CD4-positive, alpha-beta T cell treated with Interleukin-12 subunit alpha and Interleukin-12 subunit beta, for 1 hour (primary cell): Measurements from ENCODE around the gene UGT2B7.
"Not testable (repeated sequence)": the region's sequence is repeated elsewhere in the genome, so short reads cannot be mapped to it uniquely, and the experiment has no call there.

ENCODE experiments used
- DNase-seq: peaks from one replicate; pipeline ENCODE4 v3.0.0-alpha.2; 2020

The UGT2B7 gene

DNA sequence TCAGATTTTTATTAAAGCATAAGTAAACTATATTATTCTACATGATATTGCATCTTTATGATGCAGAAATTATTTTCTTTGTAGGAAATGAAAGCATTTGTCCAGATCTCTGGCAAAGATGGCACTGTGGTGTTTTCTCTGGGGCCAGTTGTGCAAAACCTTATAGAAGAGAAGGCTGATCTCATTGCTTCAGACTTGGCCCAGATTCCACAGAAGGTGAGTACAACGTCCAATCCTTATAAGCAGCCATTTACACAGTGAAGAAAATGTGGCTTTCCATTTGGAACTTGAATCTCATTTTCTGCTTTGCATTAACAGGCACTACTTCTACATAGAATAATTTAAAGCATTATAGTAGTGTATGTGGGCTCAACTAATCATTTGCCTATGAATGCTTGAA, 6.9 kb upstream of the UGT2B7 start:
- no peak for DNase-seq

DNA sequence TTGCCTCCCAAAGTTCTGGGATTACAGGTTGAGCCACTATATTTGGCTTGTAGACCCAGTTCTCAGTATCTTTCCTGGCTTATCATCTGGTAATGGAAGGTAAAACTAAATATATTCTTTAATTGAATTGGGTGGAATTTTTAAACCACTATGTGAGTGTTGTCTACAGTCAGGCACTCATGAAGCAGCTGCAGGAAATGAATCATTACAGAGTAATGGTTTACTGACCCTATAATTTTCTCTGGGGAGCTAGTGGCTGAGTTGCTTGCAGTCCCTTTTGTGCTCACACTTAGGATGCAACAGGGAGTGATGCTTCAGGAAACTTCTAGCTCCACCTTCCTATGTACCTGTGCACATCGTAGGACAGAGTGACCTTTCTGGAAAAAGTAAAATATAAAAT, 4.1 kb upstream of the UGT2B7 start:
- DNase-seq: no peak

DNA sequence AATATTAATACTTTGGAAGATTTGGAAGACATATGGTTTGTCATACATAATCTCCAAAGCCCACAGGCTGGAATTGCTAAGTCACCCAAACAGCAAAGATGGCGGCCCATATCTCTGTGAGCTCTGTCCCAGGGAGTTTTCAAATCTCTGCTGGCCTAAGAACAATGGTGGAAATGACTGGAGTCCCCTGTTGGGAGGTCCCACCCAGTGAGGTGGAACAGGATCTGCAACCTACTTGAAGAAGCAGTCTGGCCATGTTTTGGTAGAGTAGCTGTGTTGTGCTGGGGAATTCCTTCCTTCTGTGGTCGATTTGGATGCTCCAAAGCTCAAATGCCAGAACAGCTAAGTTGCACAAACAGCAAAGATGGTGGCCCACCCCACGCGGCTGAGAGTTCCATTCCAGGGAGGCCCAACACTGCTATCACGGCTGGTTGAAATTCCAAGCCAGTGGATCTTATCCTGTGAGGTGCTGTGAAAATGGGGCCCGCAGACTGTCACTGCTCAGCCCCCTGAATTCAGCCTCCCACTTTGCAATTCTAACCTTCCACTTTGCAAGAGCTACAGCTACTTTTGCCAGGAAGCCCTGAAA, 3.2 kb upstream of the UGT2B7 start:
- no peak for DNase-seq

DNA sequence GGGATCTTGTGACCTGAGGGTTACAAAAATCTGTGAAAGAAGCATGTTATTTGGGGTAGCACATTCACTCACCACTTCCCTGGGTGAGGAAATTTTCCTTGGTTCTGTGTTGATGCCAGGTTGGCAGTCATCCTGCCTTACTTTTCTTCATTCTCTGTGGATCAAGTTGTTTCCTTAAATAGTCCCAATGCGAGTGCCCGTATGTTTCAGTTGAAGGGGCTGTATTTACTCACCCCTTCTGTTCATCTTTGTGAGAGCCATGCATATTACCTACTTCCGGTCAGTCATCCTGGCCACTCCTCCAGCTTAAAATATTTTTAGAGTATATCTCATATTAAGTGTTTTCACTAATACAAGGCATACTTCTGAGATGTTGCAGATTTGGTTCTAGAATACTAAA, 2.6 kb upstream of the UGT2B7 start:
- no peak for DNase-seq

DNA sequence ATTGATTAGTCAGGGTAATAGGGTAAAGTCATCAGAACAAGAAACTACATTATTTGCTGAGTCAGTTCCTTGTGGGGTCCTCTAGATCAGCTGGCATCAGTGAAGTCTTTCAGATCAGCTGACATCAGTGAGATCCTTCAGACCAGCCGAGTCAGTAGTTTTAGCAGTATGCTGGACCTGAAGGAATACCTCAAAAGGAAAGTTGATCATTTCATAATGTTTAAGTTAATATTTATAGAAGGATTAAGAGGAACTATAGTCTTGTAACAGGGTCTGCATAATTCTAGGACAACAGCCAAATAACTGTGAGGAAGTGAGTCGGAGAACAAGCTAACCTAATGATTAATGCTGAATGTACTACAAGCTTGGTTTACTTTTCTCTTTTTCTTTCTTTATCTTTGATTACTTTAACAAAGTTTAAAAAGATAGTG, 958 bp upstream of the UGT2B7 start:
- DNase-seq: no peak

DNA sequence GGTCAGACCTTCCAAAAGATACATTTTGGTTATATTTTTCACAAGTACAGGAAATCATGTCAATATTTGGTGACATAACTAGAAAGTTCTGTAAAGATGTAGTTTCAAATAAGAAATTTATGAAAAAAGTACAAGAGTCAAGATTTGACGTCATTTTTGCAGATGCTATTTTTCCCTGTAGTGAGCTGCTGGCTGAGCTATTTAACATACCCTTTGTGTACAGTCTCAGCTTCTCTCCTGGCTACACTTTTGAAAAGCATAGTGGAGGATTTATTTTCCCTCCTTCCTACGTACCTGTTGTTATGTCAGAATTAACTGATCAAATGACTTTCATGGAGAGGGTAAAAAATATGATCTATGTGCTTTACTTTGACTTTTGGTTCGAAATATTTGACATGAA, 536 bp downstream of the UGT2B7 start:
- DNase-seq: no peak

DNA sequence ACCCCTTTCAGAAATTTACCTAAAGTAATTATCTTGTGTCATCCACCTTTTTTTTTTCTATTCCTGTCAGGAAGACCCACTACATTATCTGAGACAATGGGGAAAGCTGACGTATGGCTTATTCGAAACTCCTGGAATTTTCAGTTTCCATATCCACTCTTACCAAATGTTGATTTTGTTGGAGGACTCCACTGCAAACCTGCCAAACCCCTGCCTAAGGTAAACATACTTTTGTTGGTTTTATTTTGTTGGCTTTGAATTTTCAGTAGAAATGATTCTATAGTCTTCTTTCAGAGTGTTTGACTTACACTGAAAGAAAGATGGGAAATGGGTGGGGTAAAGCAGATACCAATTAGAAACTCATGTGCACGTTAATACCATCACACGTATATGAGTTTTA, 2.2 kb downstream of the UGT2B7 start:
- DNase-seq: no peak

DNA sequence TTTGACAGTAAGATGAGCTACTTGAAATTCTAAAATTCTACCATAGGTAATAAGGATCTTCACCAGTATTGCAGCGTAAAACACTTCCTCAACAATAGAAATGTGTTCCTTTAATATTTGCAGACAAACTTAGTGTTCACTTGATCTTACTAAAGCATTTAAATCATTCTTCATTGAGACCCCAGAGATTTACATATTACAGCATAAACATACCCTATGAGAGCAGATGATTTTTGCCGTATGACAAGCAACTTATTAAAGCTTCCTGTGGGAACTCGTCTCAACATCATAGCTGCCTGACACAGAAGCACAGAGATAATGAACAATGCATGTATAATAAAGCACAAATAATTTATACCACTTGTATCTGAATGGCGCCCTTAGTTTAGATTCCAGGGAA, 3.6 kb downstream of the UGT2B7 start:
- no peak for DNase-seq

DNA sequence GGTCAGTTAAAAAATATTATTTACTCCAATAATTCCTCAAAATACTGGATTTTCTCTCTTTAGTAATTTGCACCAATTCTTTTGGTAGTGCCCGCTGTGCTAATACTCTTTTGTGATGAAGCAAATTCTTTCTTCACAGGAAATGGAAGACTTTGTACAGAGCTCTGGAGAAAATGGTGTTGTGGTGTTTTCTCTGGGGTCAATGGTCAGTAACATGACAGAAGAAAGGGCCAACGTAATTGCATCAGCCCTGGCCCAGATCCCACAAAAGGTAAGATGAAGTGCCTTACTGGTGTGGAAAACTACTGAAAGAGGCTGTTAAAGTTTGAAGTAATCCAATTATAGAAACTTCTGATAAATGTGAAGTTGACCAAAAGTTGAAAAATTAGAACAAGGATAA, 6.4 kb downstream of the UGT2B7 start:
- DNase-seq: not testable (repeated sequence)

DNA sequence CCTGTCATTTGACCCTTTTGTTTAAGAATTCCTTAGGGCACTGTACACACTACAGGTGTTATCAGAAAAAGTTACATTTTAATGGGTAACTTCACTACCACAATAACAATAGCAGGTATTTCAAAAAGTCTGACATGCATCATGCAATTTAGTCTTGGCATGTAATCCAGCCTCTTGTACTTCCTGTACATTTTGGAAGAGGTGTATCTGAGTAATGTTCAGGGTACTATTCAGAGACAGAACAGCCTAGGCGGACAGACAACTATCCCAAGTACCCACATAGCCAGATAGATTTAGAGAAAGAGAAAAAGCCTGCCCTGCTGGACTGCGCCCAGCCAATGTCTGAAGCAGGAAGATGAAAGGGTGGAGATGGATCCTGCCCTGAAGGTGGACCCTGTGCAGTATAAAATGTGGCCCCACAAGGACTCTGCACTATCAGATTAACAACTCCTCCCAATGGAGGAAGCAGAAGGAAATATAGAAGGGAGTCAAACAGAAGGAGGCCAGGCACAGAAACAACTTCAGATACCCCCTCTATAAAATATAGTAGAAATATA, 8.5 kb downstream of the UGT2B7 start:
- DNase-seq: no peak

DNA sequence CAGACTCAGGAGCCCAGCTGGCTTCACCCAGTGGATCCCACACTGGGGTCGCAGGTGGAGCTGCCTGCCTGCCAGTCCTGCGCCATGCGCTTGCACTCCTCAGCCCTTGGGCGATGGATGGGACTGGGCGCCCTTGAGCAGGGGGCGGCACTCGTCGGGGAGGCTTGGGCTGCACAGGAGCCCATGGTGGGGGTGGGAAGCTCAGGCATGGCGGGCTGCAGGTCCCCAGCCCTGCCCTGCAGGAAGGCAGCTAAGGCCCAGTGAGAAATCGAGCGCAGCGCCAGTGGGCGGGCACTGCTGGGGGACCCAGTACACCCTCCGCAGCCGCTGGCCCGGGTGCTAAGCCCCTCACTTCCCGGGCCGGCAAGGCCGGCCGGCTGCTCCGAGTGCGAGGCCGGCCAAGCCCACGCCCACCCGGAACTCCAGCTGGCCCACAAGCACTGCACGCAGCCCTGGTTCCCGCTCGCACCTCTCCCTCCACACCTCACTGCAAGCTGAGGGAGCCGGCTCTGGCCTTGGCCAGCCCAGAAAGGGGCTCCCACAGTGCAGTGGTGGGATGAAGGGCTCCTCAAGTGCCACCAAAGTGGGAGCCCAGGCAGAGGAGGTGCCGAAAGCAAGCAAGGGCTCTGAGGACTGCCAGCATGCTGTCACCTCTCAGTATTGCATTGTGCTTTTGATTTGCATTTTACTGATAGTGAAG, 19.0 kb downstream of the UGT2B7 start:
- not testable (repeated sequence) for DNase-seq

DNA sequence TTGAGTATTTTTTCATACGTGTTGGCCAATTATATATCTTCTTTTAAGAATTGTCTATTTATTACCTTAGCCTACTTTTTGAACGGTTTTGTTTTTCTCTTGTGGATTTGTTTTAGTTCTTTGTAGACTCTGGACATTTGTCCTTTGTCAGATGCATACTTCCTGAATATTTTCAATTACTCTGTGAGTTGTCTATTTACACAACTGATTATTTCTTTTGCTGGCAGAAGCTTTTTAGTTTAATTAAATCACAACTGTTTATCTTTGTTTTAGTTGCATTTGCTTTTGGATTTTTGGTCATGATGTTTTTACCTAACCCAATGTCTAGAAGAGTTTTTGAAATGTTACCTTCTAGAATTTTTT, 19.6 kb downstream of the UGT2B7 start:
- no peak for DNase-seq

DNA sequence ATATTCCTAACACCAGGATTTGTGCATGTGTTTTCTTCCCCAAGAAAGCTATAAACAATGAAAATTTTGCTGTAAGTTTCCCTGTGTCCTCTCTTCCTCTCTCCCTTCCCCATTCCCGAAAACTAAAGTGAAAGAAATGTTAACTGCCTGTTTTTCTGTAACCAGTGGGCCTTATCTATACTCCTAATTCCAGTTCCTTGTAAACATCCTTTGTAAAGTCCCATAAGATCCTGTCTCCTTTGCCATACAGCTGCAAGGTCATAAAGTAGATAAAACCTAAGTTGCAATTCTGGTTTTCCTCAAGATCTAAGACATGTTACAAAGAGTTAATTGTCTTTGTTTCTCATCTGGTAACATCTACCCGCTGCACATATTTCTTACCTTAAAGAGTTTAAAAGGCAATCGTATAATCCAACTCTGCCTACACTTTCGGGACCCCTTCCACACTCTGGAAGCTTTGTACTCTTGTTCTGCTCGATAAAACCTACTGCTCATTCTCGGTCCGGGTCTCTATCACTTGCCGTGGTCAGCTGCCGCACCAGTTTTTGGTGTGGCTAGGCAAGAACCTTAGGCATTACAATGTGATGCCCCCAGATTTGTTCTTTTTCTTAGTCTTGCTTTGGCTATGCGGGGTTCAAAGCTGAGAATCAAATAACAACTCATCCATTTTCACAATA, 20.5 kb downstream of the UGT2B7 start:
- no peak for DNase-seq

DNA sequence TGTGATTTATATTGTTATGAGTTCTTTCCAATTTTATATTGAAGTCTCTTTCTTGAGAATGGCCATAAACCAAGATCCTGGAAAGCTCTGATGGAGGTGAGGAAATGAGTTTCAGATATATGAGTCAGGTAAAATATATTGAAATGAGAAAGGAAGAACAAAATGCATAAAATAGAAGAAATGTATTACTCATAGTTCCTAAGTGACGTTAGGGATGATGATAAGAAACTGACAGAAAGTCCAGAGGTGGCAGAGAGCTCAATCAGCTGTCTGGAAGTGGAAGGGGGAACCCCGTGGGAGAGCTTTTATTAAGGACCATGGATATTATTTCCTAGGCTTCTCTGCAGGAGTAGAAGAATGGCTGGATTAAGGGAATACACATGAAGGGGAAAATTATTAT, 24.6 kb downstream of the UGT2B7 start:
- DNase-seq: no peak

DNA sequence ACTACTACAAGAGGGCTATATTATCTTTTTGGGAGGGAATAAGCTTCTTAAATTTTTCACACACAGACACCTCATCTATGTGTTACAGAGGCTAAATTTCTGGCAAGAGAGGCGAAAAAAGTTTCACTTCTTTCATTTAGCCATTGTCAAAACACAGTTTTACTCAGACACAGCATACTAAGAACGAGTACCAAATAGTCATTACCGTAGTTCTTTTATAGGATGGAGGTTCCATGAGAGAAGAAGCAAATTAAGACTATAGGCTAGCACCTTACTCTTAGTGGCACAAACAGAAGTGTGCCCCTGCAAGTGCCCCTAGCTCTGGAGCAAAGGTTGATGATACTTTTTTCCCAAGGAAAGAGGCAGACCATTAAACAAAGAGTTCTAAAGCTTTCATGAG, 26.2 kb downstream of the UGT2B7 start:
- no peak for DNase-seq

DNA sequence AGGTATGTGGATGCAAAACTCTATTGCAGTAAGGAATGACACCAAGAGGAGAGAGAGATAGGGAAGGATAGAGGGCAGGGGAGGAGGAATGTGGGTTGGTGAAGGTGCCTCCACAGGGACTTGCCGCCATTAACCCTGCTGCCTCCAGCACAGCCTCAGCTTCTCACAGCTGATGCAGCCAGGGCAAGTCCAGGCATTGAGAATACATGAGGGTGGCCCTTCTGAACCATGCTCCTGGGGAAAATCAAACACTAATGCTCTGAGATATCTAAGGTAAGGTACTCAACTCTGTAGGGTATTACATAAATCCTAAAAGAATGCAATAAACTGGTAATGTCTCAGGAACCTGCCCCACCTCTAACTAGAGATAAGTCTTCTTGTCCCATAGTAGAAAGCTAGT, 28.7 kb downstream of the UGT2B7 start:
- DNase-seq: no peak

DNA sequence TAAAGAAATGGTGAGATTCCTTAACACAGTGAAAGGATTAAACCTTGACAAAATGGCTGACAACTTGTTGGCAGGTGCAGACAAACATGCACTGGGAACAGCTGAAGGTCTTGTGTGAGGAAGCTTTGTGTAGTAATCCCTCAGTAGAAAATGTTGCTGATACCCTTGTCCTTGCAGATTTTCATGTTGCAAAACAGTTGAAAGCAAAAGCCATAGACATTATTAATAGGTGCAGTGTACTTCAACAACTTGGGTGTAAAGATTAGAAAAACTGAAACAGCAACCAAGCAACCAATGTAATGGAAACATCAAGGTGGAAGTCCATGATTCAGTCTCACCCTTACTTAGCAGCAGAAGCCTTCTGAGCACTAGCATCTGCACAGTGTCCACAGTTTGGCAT, 29.8 kb downstream of the UGT2B7 start:
- no peak for DNase-seq

DNA sequence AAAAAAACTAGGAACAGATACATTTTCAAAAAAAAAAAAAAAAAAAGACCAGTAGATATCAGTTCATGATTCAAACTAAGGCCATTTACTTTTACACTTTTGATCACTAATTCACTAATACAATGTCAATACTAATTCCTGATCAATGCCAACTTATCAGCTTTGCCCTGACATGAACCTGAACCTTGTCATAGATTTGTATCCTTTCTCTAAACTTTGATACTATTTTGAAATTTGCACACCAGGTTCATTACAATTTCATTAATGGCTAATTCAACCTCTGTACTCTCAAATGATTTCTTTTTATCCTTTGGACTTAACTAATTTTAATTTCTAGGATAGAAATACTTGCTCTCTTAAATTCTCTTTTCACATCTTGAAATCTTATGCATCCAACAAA, 37.7 kb downstream of the UGT2B7 start:
- no peak for DNase-seq

DNA sequence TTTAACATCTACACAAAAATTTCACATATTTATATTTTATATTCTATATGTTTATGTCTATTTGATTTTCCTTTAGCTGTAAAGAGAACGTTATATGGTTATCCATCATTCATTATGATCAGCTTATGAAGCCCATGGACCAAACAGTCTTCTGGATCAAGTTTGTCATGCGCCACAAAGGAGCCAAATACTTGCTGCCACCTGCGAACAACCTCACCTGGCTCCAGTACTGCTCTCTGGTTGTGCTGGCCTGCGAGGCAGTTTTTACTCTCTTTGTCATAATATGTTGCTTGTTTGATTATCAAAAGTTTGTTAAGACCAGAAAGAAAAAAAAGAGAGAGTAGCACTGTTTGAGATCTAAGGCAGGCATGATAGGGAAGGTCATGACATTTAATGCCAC, 38.2 kb downstream of the UGT2B7 start:
- no peak for DNase-seq

DNA sequence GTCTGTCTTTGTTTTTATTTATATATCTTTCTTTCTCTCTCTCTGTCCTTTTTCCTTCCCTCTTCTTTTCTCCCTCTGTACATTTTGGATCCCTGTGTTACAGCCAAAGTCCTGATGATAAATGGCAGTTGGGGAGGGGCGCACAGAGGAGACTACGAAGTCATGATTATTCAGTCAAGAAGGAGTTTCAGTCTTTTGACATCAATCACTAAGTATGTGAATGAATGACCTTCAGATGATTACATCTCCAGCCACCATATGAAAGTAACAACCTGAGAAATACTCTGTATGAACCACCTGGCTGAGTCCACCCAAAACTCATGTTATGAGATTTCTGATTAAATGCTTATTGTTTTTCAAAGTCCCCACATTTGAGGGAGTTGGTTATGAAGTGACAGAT, 45.0 kb downstream of the UGT2B7 start:
- DNase-seq: no peak

DNA sequence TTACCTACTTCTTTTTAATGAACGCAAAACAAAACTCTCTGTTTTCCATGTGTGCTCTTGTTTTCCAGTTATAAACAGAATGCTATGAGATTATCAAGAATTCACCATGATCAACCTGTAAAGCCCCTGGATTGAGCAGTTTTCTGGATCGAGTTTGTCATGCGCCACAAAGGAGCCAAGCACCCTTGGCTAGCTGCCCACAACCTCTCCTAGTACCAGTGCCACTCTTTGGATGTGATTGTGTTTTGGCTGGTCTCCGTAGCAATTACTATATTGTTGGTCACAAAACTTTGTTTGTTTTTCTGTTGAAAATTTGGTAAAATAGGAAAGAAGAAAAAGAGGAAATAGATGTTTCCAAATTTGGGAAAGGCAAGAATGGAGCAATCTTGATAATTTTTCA, 51.1 kb downstream of the UGT2B7 start:
- no peak for DNase-seq

DNA sequence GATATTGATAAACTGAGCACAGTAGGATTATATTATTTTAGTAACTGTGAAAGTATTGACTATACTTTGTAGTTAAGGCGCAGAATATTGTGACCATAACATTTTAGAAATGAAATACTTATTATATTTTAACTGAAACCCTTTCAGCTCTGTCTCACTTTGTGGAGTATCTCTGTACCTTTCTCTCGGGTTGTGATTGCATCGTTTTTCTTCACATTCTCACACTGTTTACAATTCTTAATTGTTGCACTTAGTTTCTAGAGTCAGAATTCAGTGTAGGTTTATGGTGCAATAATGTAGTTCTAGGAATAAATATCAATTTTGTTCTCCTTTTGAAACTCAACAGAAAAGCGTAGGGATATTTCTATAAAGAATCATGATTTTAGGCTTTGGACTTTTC, 57.7 kb downstream of the UGT2B7 start:
- DNase-seq: no peak

DNA sequence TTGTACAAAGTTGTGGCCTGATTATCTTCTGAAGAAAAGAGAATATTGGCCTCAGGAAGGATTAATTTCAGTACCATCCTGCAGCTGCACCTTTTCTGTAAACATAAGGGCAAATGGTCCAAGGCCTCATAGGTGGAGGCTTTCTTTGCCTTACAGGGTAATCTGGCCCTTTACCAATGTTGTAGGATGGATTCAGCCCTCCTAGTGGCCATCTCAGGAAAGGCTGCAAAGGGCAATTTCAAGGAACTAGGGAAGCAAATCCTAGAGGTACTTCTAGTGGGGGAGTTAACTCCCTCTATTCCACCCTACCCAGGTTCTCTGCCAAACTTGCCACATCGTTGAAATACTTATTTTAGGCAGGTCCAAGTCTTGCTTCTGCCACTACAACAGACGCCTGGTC, 60.6 kb downstream of the UGT2B7 start:
- DNase-seq: no peak
